HL-60/S4 treated with retinoic acid at 250 ng/mL for 4 days and 3 days (cell line): ENCODE data around the gene CADPS.

ENCODE experiments used
- in situ Hi-C: fragments of 300-500 bp; cut with MboI; formaldehyde crosslinking; loops from 2 replicates; pipeline ENCODE4 v1.7.0; 2022; ENCODE audit warnings: low sequenced_read_pairs

Gene CADPS

GRCh38 chr3:62531981-62532380 is 343.2 kb downstream of the CADPS start:
- in situ Hi-C loops: no loop called here

GRCh38 chr3:62531493-62531892 is 343.7 kb downstream of the CADPS start:
- in situ Hi-C loops: no loop called here

- in situ Hi-C loops: no loop called here
Measured at GRCh38 chr3:62529230-62529629, 346.0 kb downstream of the CADPS start.

- in situ Hi-C loops: no loop called here
Measured at GRCh38 chr3:62527474-62527873, 347.7 kb downstream of the CADPS start.

- in situ Hi-C loops: no loop called here
Measured at GRCh38 chr3:62525281-62525680, 349.9 kb downstream of the CADPS start.

GRCh38 chr3:62523672-62524071 is 351.5 kb downstream of the CADPS start:
- in situ Hi-C loops: no loop called here

GRCh38 chr3:62521464-62522105 is 353.6 kb downstream of the CADPS start:
- in situ Hi-C loops: no loop called here

GRCh38 chr3:62503516-62503915 is 371.7 kb downstream of the CADPS start:
- in situ Hi-C loops: no loop called here

GRCh38 chr3:62502315-62503300 is 372.6 kb downstream of the CADPS start:
- in situ Hi-C loops: no loop called here

GRCh38 chr3:62501289-62501668 is 373.9 kb downstream of the CADPS start:
- in situ Hi-C loops: no loop called here

GRCh38 chr3:62500556-62501288 is 374.5 kb downstream of the CADPS start:
- in situ Hi-C loops: no loop called here

- in situ Hi-C loops: no loop called here
Measured at GRCh38 chr3:62497156-62497555, 378.1 kb downstream of the CADPS start.

GRCh38 chr3:62496503-62496902 is 378.7 kb downstream of the CADPS start:
- in situ Hi-C loops: no loop called here

- in situ Hi-C loops: no loop called here
Measured at GRCh38 chr3:62493109-62493801, 382.0 kb downstream of the CADPS start.

- in situ Hi-C loops: no loop called here
Measured at GRCh38 chr3:62482961-62483360, 392.3 kb downstream of the CADPS start.

- in situ Hi-C loops: no loop called here
Measured at GRCh38 chr3:62481962-62482361, 393.3 kb downstream of the CADPS start.

GRCh38 chr3:62480056-62480455 is 395.2 kb downstream of the CADPS start:
- in situ Hi-C loops: no loop called here

- in situ Hi-C loops: no loop called here
Measured at GRCh38 chr3:62479326-62479725, 395.9 kb downstream of the CADPS start.

GRCh38 chr3:62475306-62475705 is 399.9 kb downstream of the CADPS start:
- in situ Hi-C loops: no loop called here

- in situ Hi-C loops: no loop called here
Measured at GRCh38 chr3:62467966-62468722, 407.1 kb downstream of the CADPS start.
